DND-41 (cell line): ENCODE measurements around the gene P4HA2.

Experiments
- ATAC-seq: fragments of 200-7000 bp; cut with Tn5 transposase; 3 replicates; pipeline ENCODE4 v1.9.1; 2021; ENCODE audit warnings: low read depth; ENCODE audit not compliant: insufficient read depth
- DNase-seq: peaks from one replicate; pipeline ENCODE4 v3.0.0-alpha.2; 2020
- H2AFZ ChIP-seq: 2 replicates; pipeline ENCODE4 v1.6.0; 2012; ENCODE audit warnings: low read depth, low read length
- H3K27ac ChIP-seq: 2 replicates; pipeline ENCODE4 v1.5.1; 2012; ENCODE audit warnings: low read length, inconsistent platforms
- H3K27me3 ChIP-seq: fragments of 200-600 bp; sonication (generic); 2 replicates; pipeline ENCODE4 v1.6.0; 2012; ENCODE audit warnings: low read length, mild to moderate bottlenecking, inconsistent platforms; ENCODE audit not compliant: insufficient read depth, poor library complexity
- H3K36me3 ChIP-seq: 2 replicates; pipeline ENCODE4 v1.5.1; 2012; ENCODE audit warnings: low read length, inconsistent platforms; ENCODE audit not compliant: insufficient read depth
- H3K4me1 ChIP-seq: 2 replicates; pipeline ENCODE4 v1.5.1; 2012; ENCODE audit warnings: mild to moderate bottlenecking, low read length; ENCODE audit not compliant: insufficient read depth
- H3K4me2 ChIP-seq: 2 replicates; pipeline ENCODE4 v1.6.0; 2012; ENCODE audit warnings: mild to moderate bottlenecking, moderate library complexity, low read length, inconsistent platforms; ENCODE audit not compliant: insufficient read depth
- H3K4me3 ChIP-seq, 2 experiments: fragments of 200-600 bp in 1 of 2; shearing (Covaris generic) in 1 of 2; 2 replicates each; pipeline ENCODE4 v1.5.1; 2012 to 2016; ENCODE audit warnings: inconsistent platforms in 2 of 2, low read length in 2 of 2, mild to moderate bottlenecking in 2 of 2, low read depth in 1 of 2, moderate library complexity in 1 of 2
- H3K79me2 ChIP-seq: 2 replicates; pipeline ENCODE4 v1.6.0; 2012; ENCODE audit warnings: low read length, inconsistent platforms; ENCODE audit not compliant: insufficient read depth
- H3K9ac ChIP-seq: 2 replicates; pipeline ENCODE4 v1.6.0; 2012; ENCODE audit warnings: low read depth, mild to moderate bottlenecking, inconsistent platforms, low read length, moderate library complexity
- H3K9me3 ChIP-seq: 2 replicates; pipeline ENCODE4 v1.5.1; 2012; ENCODE audit warnings: low read length, moderate library complexity, mild to moderate bottlenecking, inconsistent platforms; ENCODE audit not compliant: insufficient read depth, severe bottlenecking
- H4K20me1 ChIP-seq: 2 replicates; pipeline ENCODE4 v1.6.0; 2012; ENCODE audit warnings: low read length; ENCODE audit not compliant: insufficient read depth
- EZH2 ChIP-seq: IDR thresholded peaks from 3 replicates; pipeline ENCODE4 v1.6.1; 2012; ENCODE audit warnings: borderline replicate concordance, low read depth, mild to moderate bottlenecking, moderate library complexity, low read length, inconsistent platforms; ENCODE audit not compliant: severe bottlenecking
- TF ChIP-seq, protein P1 (sequence below): IDR thresholded peaks from 2 replicates; pipeline ENCODE4 v1.5.1; 2012; ENCODE audit warnings: borderline replicate concordance, low read length, moderate library complexity, mild to moderate bottlenecking; ENCODE audit not compliant: poor library complexity, severe bottlenecking; ENCODE audit errors: extremely low read depth

P4HA2 gene

GRCh38 chr5:132243366-132243977 lies 15.8 kb upstream of the P4HA2 start:
- ATAC-seq (no peak), DNase-seq (no peak)
- H3K4me3 ChIP-seq: no peak overlapping the region
- no peaks in the 10 kb centered on the region for H3K4me1 ChIP-seq
- no peaks in the 10 kb centered on the region for H3K36me3 ChIP-seq
- no peak for TF ChIP-seq EZH2
- TF ChIP-seq, protein P1, sequence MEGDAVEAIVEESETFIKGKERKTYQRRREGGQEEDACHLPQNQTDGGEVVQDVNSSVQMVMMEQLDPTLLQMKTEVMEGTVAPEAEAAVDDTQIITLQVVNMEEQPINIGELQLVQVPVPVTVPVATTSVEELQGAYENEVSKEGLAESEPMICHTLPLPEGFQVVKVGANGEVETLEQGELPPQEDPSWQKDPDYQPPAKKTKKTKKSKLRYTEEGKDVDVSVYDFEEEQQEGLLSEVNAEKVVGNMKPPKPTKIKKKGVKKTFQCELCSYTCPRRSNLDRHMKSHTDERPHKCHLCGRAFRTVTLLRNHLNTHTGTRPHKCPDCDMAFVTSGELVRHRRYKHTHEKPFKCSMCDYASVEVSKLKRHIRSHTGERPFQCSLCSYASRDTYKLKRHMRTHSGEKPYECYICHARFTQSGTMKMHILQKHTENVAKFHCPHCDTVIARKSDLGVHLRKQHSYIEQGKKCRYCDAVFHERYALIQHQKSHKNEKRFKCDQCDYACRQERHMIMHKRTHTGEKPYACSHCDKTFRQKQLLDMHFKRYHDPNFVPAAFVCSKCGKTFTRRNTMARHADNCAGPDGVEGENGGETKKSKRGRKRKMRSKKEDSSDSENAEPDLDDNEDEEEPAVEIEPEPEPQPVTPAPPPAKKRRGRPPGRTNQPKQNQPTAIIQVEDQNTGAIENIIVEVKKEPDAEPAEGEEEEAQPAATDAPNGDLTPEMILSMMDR: no peak
- H4K20me1 ChIP-seq: no peaks in the 10 kb centered on the region
- H3K27ac ChIP-seq: no peak overlapping the region
- H3K27me3 ChIP-seq: no peaks in the 10 kb centered on the region
- H3K79me2 ChIP-seq: no peaks in the 10 kb centered on the region
- no peak overlapping the region for H2AFZ ChIP-seq
- no peak overlapping the region for H3K4me2 ChIP-seq
- H3K9ac ChIP-seq: no peak overlapping the region
- peaks cover 7% of the 10 kb centered on the region for H3K9me3 ChIP-seq

- H3K4me3 ChIP-seq: no peak overlapping the region
- no peak overlapping the region for H3K9ac ChIP-seq
- H3K79me2 ChIP-seq: no peaks in the 10 kb centered on the region
- peaks cover 5% of the 10 kb centered on the region for H3K9me3 ChIP-seq
- no peak overlapping the region for H3K27ac ChIP-seq
- no peaks in the 10 kb centered on the region for H3K36me3 ChIP-seq
- TF ChIP-seq EZH2: no peak
- TF ChIP-seq, protein P1: no peak
- no peak overlapping the region for H2AFZ ChIP-seq
- H3K4me1 ChIP-seq: no peaks in the 10 kb centered on the region
- no peak overlapping the region for H3K4me2 ChIP-seq
- DNase-seq (no peak), ATAC-seq (no peak)
- H4K20me1 ChIP-seq: no peaks in the 10 kb centered on the region
- no peaks in the 10 kb centered on the region for H3K27me3 ChIP-seq
These were observed 12.1 kb upstream of the P4HA2 start for GRCh38 chr5:132239776-132240175.

DNA sequence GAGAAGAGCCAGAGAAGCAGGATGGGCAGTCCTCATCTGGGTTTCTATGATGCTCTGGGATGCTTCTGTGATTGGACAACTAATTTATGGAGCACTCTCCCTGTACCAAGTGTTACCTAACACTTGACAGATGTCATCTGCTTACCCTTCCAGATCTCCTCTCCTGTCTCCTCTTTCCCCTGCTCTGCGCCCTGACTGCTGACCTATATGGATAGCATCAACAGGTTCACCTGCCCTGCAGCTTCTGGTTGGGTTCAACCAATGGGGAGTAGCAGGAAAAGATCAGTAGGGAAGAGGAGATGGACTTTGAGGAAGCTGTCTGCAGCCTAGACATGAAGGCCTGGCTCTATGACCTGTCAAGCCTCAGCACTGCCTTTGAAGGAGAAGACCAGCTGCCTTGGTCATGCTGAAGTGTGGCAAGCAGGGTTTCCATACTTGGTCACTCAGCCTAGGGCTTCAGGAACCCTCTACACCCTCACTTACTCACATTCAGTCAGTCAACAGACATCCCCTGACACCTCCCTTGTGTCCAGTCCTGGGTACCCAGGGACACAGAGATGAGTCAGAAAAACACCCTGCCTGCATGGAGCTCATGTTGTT lies 11.3 kb upstream of the P4HA2 start:
- ATAC-seq (no peak), DNase-seq (no peak)
- Histone ChIP-seq H3K27me3 (no peaks in the 10 kb centered on the region), H3K4me3 (no peak overlapping the region), H3K4me2 (no peak overlapping the region), H3K9ac (no peak overlapping the region), H3K36me3 (no peaks in the 10 kb centered on the region), H4K20me1 (no peaks in the 10 kb centered on the region), H3K79me2 (no peaks in the 10 kb centered on the region), H2AFZ (no peak overlapping the region), H3K9me3 (no peaks in the 10 kb centered on the region), H3K4me1 (no peaks in the 10 kb centered on the region), H3K27ac (no peak overlapping the region)
- TF ChIP-seq, protein P1: no peak
- no peak for TF ChIP-seq EZH2
